Measurements from ENCODE around the gene NAP1L4.

GRCh38 chr11:2924821-2925675 lies 67.1 kb downstream of the NAP1L4 start:
- no peak for TF ChIP-seq CTCF (IDR thresholded peaks at IDR 0.05)
- TF ChIP-seq ZFX (IDR thresholded peaks at IDR 0.05; ENCODE audit: borderline replicate concordance): no peak

All from 22Rv1 (cell line).